ENCODE measurements around the gene TTYH1.
"Not testable (repeated sequence)": the region's sequence is repeated elsewhere in the genome, so short reads cannot be mapped to it uniquely, and the experiment has no call there.

The TTYH1 gene

GRCh38 chr19:54436031-54436523 lies 20.8 kb downstream of the TTYH1 start:
- H3K4me3 ChIP-seq (replicated peaks; ENCODE audit: low read depth, low read length), result no peak overlapping the region
- peaks cover 3% of the 10 kb centered on the region for H3K36me3 ChIP-seq (ENCODE audit: control insufficient read depth, insufficient read depth, low read length)
- TF ChIP-seq CTCF (IDR thresholded peaks at IDR 0.05; ENCODE audit: insufficient read depth, low read length, poor library complexity, severe bottlenecking), result no peak
- no peaks in the 10 kb centered on the region for H3K27me3 ChIP-seq (replicated peaks; ENCODE audit: control insufficient read depth, insufficient read depth, low read length)
- DNase-seq (ENCODE audit: extremely low read depth, insufficient read length), result no peak

GRCh38 chr19:54436628-54437252 lies 21.5 kb downstream of the TTYH1 start:
- Histone ChIP-seq H3K36me3 (ENCODE audit: control insufficient read depth, insufficient read depth, low read length) (peaks cover 3% of the 10 kb centered on the region), H3K27me3 (replicated peaks; ENCODE audit: control insufficient read depth, insufficient read depth, low read length) (no peaks in the 10 kb centered on the region), H3K4me3 (replicated peaks; ENCODE audit: low read depth, low read length) (no peak overlapping the region)
- DNase-seq (ENCODE audit: extremely low read depth, insufficient read length), result no peak
- no peak for TF ChIP-seq CTCF (IDR thresholded peaks at IDR 0.05; ENCODE audit: insufficient read depth, low read length, poor library complexity, severe bottlenecking)

- DNase-seq (ENCODE audit: extremely low read depth, insufficient read length), result no peak
- no peaks in the 10 kb centered on the region for H3K27me3 ChIP-seq (replicated peaks; ENCODE audit: control insufficient read depth, insufficient read depth, low read length)
- TF ChIP-seq CTCF (IDR thresholded peaks at IDR 0.05; ENCODE audit: insufficient read depth, low read length, poor library complexity, severe bottlenecking), result peak; percentile 40
- no peak overlapping the region for H3K4me3 ChIP-seq (replicated peaks; ENCODE audit: low read depth, low read length)
- H3K36me3 ChIP-seq (ENCODE audit: control insufficient read depth, insufficient read depth, low read length), result peaks cover 3% of the 10 kb centered on the region
Observed at GRCh38 chr19:54439174-54439851, 24.0 kb downstream of the TTYH1 start.

GRCh38 chr19:54440641-54441040 lies 25.4 kb downstream of the TTYH1 start:
- no peak for TF ChIP-seq CTCF (IDR thresholded peaks at IDR 0.05; ENCODE audit: insufficient read depth, low read length, poor library complexity, severe bottlenecking)
- no peak for DNase-seq (ENCODE audit: extremely low read depth, insufficient read length)
- Histone ChIP-seq H3K36me3 (ENCODE audit: control insufficient read depth, insufficient read depth, low read length) (peaks cover 6% of the 10 kb centered on the region), H3K4me3 (replicated peaks; ENCODE audit: low read depth, low read length) (no peak overlapping the region), H3K27me3 (replicated peaks; ENCODE audit: control insufficient read depth, insufficient read depth, low read length) (no peaks in the 10 kb centered on the region)

GRCh38 chr19:54444737-54445136 lies 29.5 kb downstream of the TTYH1 start:
- no peak overlapping the region for H3K4me3 ChIP-seq (replicated peaks; ENCODE audit: low read depth, low read length)
- H3K27me3 ChIP-seq (replicated peaks; ENCODE audit: control insufficient read depth, insufficient read depth, low read length), result no peaks in the 10 kb centered on the region
- DNase-seq (ENCODE audit: extremely low read depth, insufficient read length), result no peak
- no peak for TF ChIP-seq CTCF (IDR thresholded peaks at IDR 0.05; ENCODE audit: insufficient read depth, low read length, poor library complexity, severe bottlenecking)
- peaks cover 6% of the 10 kb centered on the region for H3K36me3 ChIP-seq (ENCODE audit: control insufficient read depth, insufficient read depth, low read length)

- H3K36me3 ChIP-seq (ENCODE audit: control insufficient read depth, insufficient read depth, low read length); H3K27me3 ChIP-seq (replicated peaks; ENCODE audit: control insufficient read depth, insufficient read depth, low read length); DNase-seq (ENCODE audit: extremely low read depth, insufficient read length); H3K4me3 ChIP-seq (replicated peaks; ENCODE audit: low read depth, low read length): not testable (repeated sequence)
Observed at GRCh38 chr19:54446349-54446748, 31.1 kb downstream of the TTYH1 start.
